OCI-LY7 (cell line): ENCODE measurements around the gene NAXE. TPM values are rescaled to one million over a fixed set of nuclear protein-coding genes. Genes with fewer than 3 reads are reported as not detected.

ENCODE experiments used
- BruUV-seq: library from RNA; stranded (reverse); fragments of 400-500 nt; replicated peaks from 2 replicates; lab custom pipeline; 2021; lab: Mats Ljungman, UMichigan
- CTCF ChIA-PET: fragments of 300-600 bp; sonication (Branson Sonifier 250); formaldehyde crosslinking; loops from one replicate; lab custom pipeline; 2022; ENCODE audit warnings: antibody characterized with exemption; ENCODE audit not compliant: unreplicated experiment; lab: Charles Lee
- POLR2A ChIA-PET: fragments of 300-600 bp; sonication (Branson Sonifier 250); formaldehyde crosslinking; loops from one replicate; lab custom pipeline; 2022; ENCODE audit warnings: antibody characterized with exemption; lab: Charles Lee
- DNase-seq: peaks from one replicate; pipeline ENCODE4 v3.0.0-alpha.2; 2015; ENCODE audit warnings: low spot score
- H2AFZ ChIP-seq: fragments of 200-600 bp; sonication (generic), shearing (Covaris generic); 2 replicates; pipeline ENCODE4 v1.6.1; 2014; ENCODE audit warnings: mild to moderate bottlenecking, antibody characterized with exemption, low read length, moderate library complexity
- H3K27ac ChIP-seq: fragments of 200-600 bp; sonication (generic); 2 replicates; pipeline ENCODE4 v1.5.1; 2014; ENCODE audit warnings: mixed run types, low read depth, mild to moderate bottlenecking, moderate library complexity, low read length, inconsistent platforms; ENCODE audit not compliant: poor library complexity, severe bottlenecking
- H3K36me3 ChIP-seq: fragments of 200-600 bp; sonication (generic); 2 replicates; pipeline ENCODE4 v1.6.1; 2014; ENCODE audit warnings: mild to moderate bottlenecking, antibody characterized with exemption, low read length, moderate library complexity, mixed read lengths; ENCODE audit not compliant: insufficient read depth
- H3K4me1 ChIP-seq: fragments of 200-600 bp; sonication (generic); 2 replicates; pipeline ENCODE4 v1.5.1; 2014; ENCODE audit warnings: mild to moderate bottlenecking, low read length; ENCODE audit not compliant: insufficient read depth, poor library complexity, severe bottlenecking
- H3K4me2 ChIP-seq: fragments of 200-600 bp; sonication (generic); 2 replicates; pipeline ENCODE4 v1.6.1; 2014; ENCODE audit warnings: mild to moderate bottlenecking, low read length
- H3K4me3 ChIP-seq: fragments of 200-600 bp; sonication (generic); 2 replicates; pipeline ENCODE4 v1.5.1; 2014; ENCODE audit warnings: mild to moderate bottlenecking, low read depth, low read length; ENCODE audit not compliant: poor library complexity, severe bottlenecking
- H3K79me2 ChIP-seq: fragments of 200-600 bp; sonication (generic); 2 replicates; pipeline ENCODE4 v1.6.1; 2016; ENCODE audit warnings: low read depth, mild to moderate bottlenecking, low read length, moderate library complexity, mixed read lengths; ENCODE audit not compliant: insufficient read depth
- H3K9me2 ChIP-seq: fragments of 200-600 bp; sonication (generic); 2 replicates; pipeline ENCODE4 v1.6.1; 2016; ENCODE audit warnings: mild to moderate bottlenecking, low read length, mixed read lengths; ENCODE audit not compliant: insufficient read depth
- H3K9me3 ChIP-seq: fragments of 200-600 bp; sonication (generic); 2 replicates; pipeline ENCODE4 v1.6.1; 2014; ENCODE audit warnings: mild to moderate bottlenecking, mixed run types, low read length, mixed read lengths
- H4K20me1 ChIP-seq: fragments of 200-600 bp; sonication (generic); 2 replicates; pipeline ENCODE4 v1.6.1; 2014; ENCODE audit warnings: mild to moderate bottlenecking, antibody characterized with exemption, low read length, moderate library complexity, mixed read lengths; ENCODE audit not compliant: insufficient read depth
- EZH2phosphoT487 ChIP-seq: fragments of 200-600 bp; sonication (generic); IDR thresholded peaks from 2 replicates; pipeline ENCODE4 v1.6.1; 2018; ENCODE audit warnings: low read depth, borderline replicate concordance, mild to moderate bottlenecking, mixed run types, antibody characterized with exemption, low read length, moderate library complexity, mixed read lengths
- intact Hi-C: fragments of 100-400 bp; cut with micrococcal nuclease; formaldehyde crosslinking; loops from one replicate; pipeline ENCODE4 v1.10.0; 2022; ENCODE audit not compliant: unreplicated experiment
- total RNA-seq, 2 experiments: library from RNA; depleted of rRNA in 1 of 2; stranded (reverse); fragments of >200 nt in 1 of 2; shearing (Covaris generic) in 1 of 2; gene quantifications; 2 replicates each; pipeline ENCODE4 v1.2.3, GENCODE V29; 2014 to 2022
- TF ChIP-seq, protein P1 (sequence below): fragments of 200-600 bp; sonication (generic); conservative IDR thresholded peaks from 2 replicates; pipeline ENCODE4 v1.5.1; 2014; ENCODE audit warnings: mild to moderate bottlenecking, antibody characterized with exemption, low read length, moderate library complexity, mixed read lengths

The NAXE gene
- total RNA-seq, 2 experiments from 2014 or later: 61.1 to 71.6 TPM

DNA sequence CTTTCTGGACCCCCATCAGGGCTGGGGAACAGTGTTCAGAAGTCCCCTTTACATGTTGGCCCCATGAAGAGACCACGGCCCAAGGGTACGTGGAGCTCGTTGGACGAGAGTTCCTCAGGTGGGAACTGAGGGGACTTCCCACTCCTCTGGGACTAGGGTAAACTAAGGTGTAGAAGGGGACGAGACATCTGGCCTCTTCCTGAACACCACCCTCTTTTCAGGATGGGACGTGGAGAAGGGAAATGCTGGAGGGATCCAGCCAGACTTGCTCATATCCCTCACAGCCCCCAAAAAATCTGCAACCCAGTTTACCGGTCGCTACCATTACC, 2.0 kb downstream of the NAXE start:
- no TSS peak for BruUV-seq
- CTCF ChIA-PET: interaction anchor here (1.0 kb wide), 1 partner anchor 208 kb away, joined by 4 read pairs; no protein-coding TSS in a partner anchor
- Histone ChIP-seq H3K79me2 (peaks cover 5% of the 10 kb centered on the region), H2AFZ (no peak overlapping the region), H3K9me3 (no peaks in the 10 kb centered on the region), H3K9me2 (no peaks in the 10 kb centered on the region), H3K4me2 (no peak overlapping the region), H3K4me1 (peaks cover 27% of the 10 kb centered on the region), H3K27ac (peak overlapping the region; percentile 50), H3K36me3 (peaks cover 62% of the 10 kb centered on the region), H3K4me3 (no peak overlapping the region), H4K20me1 (no peaks in the 10 kb centered on the region)
- TF ChIP-seq EZH2phosphoT487: no peak
- TF ChIP-seq, protein P1, sequence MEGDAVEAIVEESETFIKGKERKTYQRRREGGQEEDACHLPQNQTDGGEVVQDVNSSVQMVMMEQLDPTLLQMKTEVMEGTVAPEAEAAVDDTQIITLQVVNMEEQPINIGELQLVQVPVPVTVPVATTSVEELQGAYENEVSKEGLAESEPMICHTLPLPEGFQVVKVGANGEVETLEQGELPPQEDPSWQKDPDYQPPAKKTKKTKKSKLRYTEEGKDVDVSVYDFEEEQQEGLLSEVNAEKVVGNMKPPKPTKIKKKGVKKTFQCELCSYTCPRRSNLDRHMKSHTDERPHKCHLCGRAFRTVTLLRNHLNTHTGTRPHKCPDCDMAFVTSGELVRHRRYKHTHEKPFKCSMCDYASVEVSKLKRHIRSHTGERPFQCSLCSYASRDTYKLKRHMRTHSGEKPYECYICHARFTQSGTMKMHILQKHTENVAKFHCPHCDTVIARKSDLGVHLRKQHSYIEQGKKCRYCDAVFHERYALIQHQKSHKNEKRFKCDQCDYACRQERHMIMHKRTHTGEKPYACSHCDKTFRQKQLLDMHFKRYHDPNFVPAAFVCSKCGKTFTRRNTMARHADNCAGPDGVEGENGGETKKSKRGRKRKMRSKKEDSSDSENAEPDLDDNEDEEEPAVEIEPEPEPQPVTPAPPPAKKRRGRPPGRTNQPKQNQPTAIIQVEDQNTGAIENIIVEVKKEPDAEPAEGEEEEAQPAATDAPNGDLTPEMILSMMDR: no peak
- POLR2A ChIA-PET: interaction anchor here (0.6 kb wide), 1 partner anchor 93 kb away, joined by 3 read pairs; the partner anchor contains the start of gene MEF2D
- DNase-seq: no peak
- intact Hi-C loops: no loop called here

DNA sequence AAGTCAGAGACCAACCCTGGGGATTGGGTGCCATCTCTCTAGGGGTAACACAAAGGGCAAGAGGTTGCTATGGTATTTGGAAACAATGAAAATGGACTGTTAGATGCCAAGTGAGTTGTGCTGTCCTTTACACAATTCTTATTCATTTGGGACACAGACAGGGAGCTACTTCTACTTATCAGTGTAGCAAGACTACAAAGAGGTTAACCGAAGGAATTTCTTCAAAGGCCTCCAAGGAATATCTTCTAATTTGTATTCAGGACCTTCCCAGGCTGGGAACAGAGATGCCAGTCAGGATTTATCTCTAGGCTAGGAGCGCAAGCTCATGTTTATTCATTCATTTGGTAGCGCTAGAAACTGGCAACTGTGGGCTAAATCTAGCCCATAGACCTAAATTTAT, 2.6 kb downstream of the NAXE start:
- intact Hi-C loops: no loop called here
- no peaks in the 10 kb centered on the region for H4K20me1 ChIP-seq
- no peak overlapping the region for H2AFZ ChIP-seq
- H3K9me3 ChIP-seq: no peaks in the 10 kb centered on the region
- H3K9me2 ChIP-seq: no peaks in the 10 kb centered on the region
- no peak overlapping the region for H3K27ac ChIP-seq
- no TSS peak for BruUV-seq
- TF ChIP-seq, protein P1: no peak
- TF ChIP-seq EZH2phosphoT487: no peak
- H3K36me3 ChIP-seq: peaks cover 68% of the 10 kb centered on the region
- peaks cover 11% of the 10 kb centered on the region for H3K79me2 ChIP-seq
- H3K4me1 ChIP-seq: peaks cover 27% of the 10 kb centered on the region
- ChIA-PET CTCF (interaction anchor here (1.0 kb wide), 1 partner anchor 208 kb away, joined by 4 read pairs; no protein-coding TSS in a partner anchor), POLR2A (interaction anchor here (0.6 kb wide), 2 partner anchors 17 to 94 kb away, joined by 3 to 4 read pairs; partner anchors contain the start of gene MEF2D)
- DNase-seq: no peak
- H3K4me3 ChIP-seq: no peak overlapping the region
- H3K4me2 ChIP-seq: no peak overlapping the region

DNA sequence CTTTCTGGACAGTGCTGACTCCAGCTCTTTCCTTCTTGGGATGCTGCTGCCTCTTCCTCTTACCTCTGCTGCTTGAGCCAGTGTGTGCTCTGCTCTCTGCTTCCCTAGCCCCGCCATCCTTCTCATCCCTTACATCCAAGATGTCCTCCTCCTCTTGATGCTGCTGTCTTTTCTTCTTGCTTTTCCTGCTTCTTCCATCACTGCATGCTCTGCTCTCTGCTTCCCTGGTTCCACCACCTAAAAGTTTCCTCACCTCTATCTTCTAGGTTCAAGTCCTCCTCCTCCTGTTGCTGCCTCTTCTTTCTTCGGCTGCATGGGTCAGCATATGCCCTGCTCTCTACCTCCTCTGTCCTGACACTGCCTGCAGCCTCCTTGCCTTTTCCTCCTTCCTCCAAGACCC, 3.4 kb downstream of the NAXE start:
- CTCF ChIA-PET: no interaction called here
- no peak overlapping the region for H3K27ac ChIP-seq
- intact Hi-C loops: no loop called here
- peaks cover 35% of the 10 kb centered on the region for H3K4me1 ChIP-seq
- H3K36me3 ChIP-seq: peaks cover 74% of the 10 kb centered on the region
- DNase-seq: no peak
- H3K79me2 ChIP-seq: peaks cover 19% of the 10 kb centered on the region
- no TSS peak for BruUV-seq
- H3K9me3 ChIP-seq: no peaks in the 10 kb centered on the region
- TF ChIP-seq EZH2phosphoT487: no peak
- TF ChIP-seq, protein P1: no peak
- no peaks in the 10 kb centered on the region for H4K20me1 ChIP-seq
- H3K9me2 ChIP-seq: no peaks in the 10 kb centered on the region
- POLR2A ChIA-PET: no interaction called here
- H3K4me2 ChIP-seq: no peak overlapping the region
- H3K4me3 ChIP-seq: no peak overlapping the region
- no peak overlapping the region for H2AFZ ChIP-seq
